GM23338 (cell line): ENCODE measurements around the gene FAM168A. TPM values are rescaled to one million over a fixed set of nuclear protein-coding genes. Genes with fewer than 3 reads are reported as not detected.

Source experiments
- ATAC-seq: fragments of 200-7000 bp; cut with Tn5 transposase; 3 replicates; pipeline ENCODE4 v1.9.1; 2020
- DNase-seq: peaks from one replicate; pipeline ENCODE4 v3.0.0-alpha.2; 2015; ENCODE audit warnings: low spot score
- H2AFZ ChIP-seq: fragments of 200-600 bp; sonication (generic); 2 replicates; pipeline ENCODE4 v1.8.0; 2016; ENCODE audit warnings: antibody characterized with exemption, mild to moderate bottlenecking, moderate library complexity
- H3F3A ChIP-seq: fragments of 200-600 bp; sonication (generic); replicated peaks from 2 replicates; pipeline ENCODE4 v1.8.0; 2017; ENCODE audit warnings: antibody characterized with exemption, mixed run types, low read depth
- H3K27ac ChIP-seq: fragments of 200-600 bp; sonication (generic); 2 replicates; pipeline ENCODE4 v1.6.1; 2016; ENCODE audit warnings: low read depth
- H3K27me3 ChIP-seq: fragments of 200-600 bp; sonication (generic); 2 replicates; pipeline ENCODE4 v1.8.0; 2016; ENCODE audit warnings: mild to moderate bottlenecking, mixed run types, moderate library complexity; ENCODE audit not compliant: insufficient read depth
- H3K36me3 ChIP-seq: fragments of 200-600 bp; sonication (generic); 2 replicates; pipeline ENCODE4 v1.8.0; 2016; ENCODE audit warnings: mild to moderate bottlenecking; ENCODE audit not compliant: insufficient read depth
- H3K4me1 ChIP-seq: fragments of 200-600 bp; sonication (generic); 2 replicates; pipeline ENCODE4 v1.8.0; 2016; ENCODE audit warnings: mild to moderate bottlenecking, moderate library complexity; ENCODE audit not compliant: insufficient read depth
- H3K4me2 ChIP-seq: fragments of 200-600 bp; sonication (generic); 2 replicates; pipeline ENCODE4 v1.7.1; 2017; ENCODE audit warnings: mixed run types
- H3K4me3 ChIP-seq: fragments of 200-600 bp; sonication (generic); 2 replicates; pipeline ENCODE4 v1.6.1; 2016; ENCODE audit warnings: mixed run types
- H3K79me2 ChIP-seq: fragments of 200-600 bp; sonication (generic); replicated peaks from 2 replicates; pipeline ENCODE4 v1.8.0; 2017; ENCODE audit warnings: mild to moderate bottlenecking; ENCODE audit not compliant: insufficient read depth
- H3K9me2 ChIP-seq: fragments of 200-600 bp; sonication (generic); 2 replicates; pipeline ENCODE4 v1.8.0; 2017; ENCODE audit not compliant: insufficient read depth
- H4K20me1 ChIP-seq: fragments of 200-600 bp; sonication (generic); replicated peaks from 2 replicates; pipeline ENCODE4 v1.8.0; 2017; ENCODE audit warnings: mild to moderate bottlenecking; ENCODE audit not compliant: insufficient read depth
- H3K27ac Mint-ChIP-seq: 2 replicates; pipeline ENCODE4 v1.8.0; 2020; ENCODE audit warnings: inconsistent platforms, mild to moderate bottlenecking, moderate library complexity, mixed read lengths
- H3K27me3 Mint-ChIP-seq: 3 replicates; pipeline ENCODE4 v1.8.0; 2022; ENCODE audit warnings: low read depth, mild to moderate bottlenecking, moderate library complexity, mixed read lengths, inconsistent platforms; ENCODE audit not compliant: insufficient read depth, poor library complexity
- H3K36me3 Mint-ChIP-seq: 3 replicates; pipeline ENCODE4 v1.8.0; 2021; ENCODE audit warnings: low read depth, mild to moderate bottlenecking, inconsistent platforms, moderate library complexity, mixed read lengths
- H3K4me1 Mint-ChIP-seq: 3 replicates; pipeline ENCODE4 v1.8.0; 2020; ENCODE audit warnings: mild to moderate bottlenecking, inconsistent platforms, mixed read lengths
- H3K4me3 Mint-ChIP-seq: 3 replicates; pipeline ENCODE4 v1.8.0; 2021; ENCODE audit warnings: moderate library complexity, mild to moderate bottlenecking, inconsistent platforms, mixed read lengths
- H3K9me3 Mint-ChIP-seq: 3 replicates; pipeline ENCODE4 v1.8.0; 2020; ENCODE audit warnings: moderate library complexity, mild to moderate bottlenecking, inconsistent platforms, mixed read lengths
- EZH2 ChIP-seq: fragments of 200-600 bp; sonication (generic); IDR thresholded peaks from one replicate; pipeline ENCODE4 v1.8.0; 2017; ENCODE audit warnings: antibody characterized with exemption, mild to moderate bottlenecking, low read depth; ENCODE audit not compliant: unreplicated experiment
- EZH2phosphoT487 ChIP-seq: fragments of 200-600 bp; sonication (generic); IDR thresholded peaks from one replicate; pipeline ENCODE4 v1.8.1; 2018; ENCODE audit warnings: antibody characterized with exemption; ENCODE audit not compliant: unreplicated experiment
- JUNB ChIP-seq: IDR thresholded peaks from one replicate; pipeline ENCODE4 v1.6.1; 2016; ENCODE audit warnings: antibody characterized with exemption; ENCODE audit not compliant: unreplicated experiment
- STAT1 ChIP-seq: IDR thresholded peaks from one replicate; pipeline ENCODE4 v1.6.1; 2016; ENCODE audit warnings: antibody characterized with exemption; ENCODE audit not compliant: unreplicated experiment
- ZNF114 ChIP-seq: fragments of 250-450 bp; sonication (Bioruptor Pico); IDR thresholded peaks from 2 replicates; pipeline ENCODE4 v1.5.0; 2020; ENCODE audit warnings: mild to moderate bottlenecking, moderate library complexity
- ZNF331 ChIP-seq: fragments of 250-450 bp; sonication (Bioruptor Pico); IDR thresholded peaks from 2 replicates; pipeline ENCODE4 v1.5.0; 2020; ENCODE audit warnings: low read depth, mild to moderate bottlenecking, moderate library complexity
- polyA plus RNA-seq: library from polyadenylated mRNA; unstranded; fragments of >200 nt; fragmentation: Nextera tagmentation; extraction: Ambion mirVana; gene quantifications from 2 replicates; pipeline ENCODE4 v1.2.1, GENCODE V29; 2016
- total RNA-seq: library from RNA; depleted of rRNA; stranded (reverse); fragments of >200 nt; shearing (Covaris generic); gene quantifications from 2 replicates; pipeline ENCODE4 v1.2.3, GENCODE V29; 2014
- TF ChIP-seq, protein P1 (sequence below): IDR thresholded peaks from 2 replicates; pipeline ENCODE4 v1.6.1; 2016; ENCODE audit warnings: antibody characterized with exemption
- TF ChIP-seq, protein P2 (sequence below): fragments of 250-450 bp; sonication (Bioruptor Pico); IDR thresholded peaks from 2 replicates; pipeline ENCODE4 v1.5.0; 2020; ENCODE audit warnings: mild to moderate bottlenecking, moderate library complexity
- TF ChIP-seq, protein P3 (sequence below): IDR thresholded peaks from one replicate; pipeline ENCODE4 v1.6.1; 2018; ENCODE audit warnings: antibody characterized with exemption; ENCODE audit not compliant: unreplicated experiment

Gene FAM168A
- total and polyA plus RNA-seq, 2 experiments from 2014 or later: 8.0 to 20.3 TPM

DNA sequence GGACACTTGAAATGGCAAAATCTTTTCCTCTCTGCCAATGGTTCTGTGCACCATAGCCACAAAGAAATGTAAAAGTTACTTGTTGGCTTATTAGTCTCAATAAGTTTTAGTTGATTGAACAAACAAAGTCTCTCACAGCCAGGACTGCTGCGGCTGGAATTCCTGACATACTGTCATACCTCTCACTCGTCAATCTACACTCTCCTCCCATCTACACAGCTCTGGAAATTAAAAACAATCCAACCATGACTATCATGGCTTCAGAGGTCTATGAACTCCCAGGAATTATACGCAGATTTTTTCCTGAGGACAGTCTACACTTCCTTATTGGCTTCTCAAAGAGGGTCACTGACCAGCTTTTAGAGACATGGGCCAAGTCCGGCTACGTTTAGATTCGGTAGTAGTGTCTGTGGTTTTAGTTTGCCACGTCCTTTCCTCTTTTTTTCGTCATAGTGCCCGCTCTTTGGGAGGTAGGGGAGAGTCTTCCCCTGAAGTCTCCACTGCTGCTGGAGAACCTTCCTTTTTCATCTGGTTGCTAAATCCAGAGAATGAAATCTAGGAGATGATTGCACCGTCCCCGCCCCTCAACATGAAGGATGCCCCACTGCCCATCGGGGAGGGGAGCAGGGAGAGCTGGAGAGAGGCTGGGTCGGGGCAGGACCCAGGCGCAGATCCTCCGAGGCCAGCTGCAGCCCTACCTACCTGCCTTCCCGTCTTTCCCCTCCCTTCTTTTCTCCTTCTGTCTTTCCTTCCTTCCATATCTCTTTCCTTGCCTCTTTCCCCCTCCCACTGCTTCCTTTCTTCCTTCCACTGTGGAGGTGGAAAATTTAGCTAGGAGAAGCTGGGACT, 47.4 kb upstream of the FAM168A start:
- peaks cover 23% of the 10 kb centered on the region for H3K4me1 ChIP-seq
- TF ChIP-seq EZH2: peak; percentile 47
- TF ChIP-seq, protein P1, sequence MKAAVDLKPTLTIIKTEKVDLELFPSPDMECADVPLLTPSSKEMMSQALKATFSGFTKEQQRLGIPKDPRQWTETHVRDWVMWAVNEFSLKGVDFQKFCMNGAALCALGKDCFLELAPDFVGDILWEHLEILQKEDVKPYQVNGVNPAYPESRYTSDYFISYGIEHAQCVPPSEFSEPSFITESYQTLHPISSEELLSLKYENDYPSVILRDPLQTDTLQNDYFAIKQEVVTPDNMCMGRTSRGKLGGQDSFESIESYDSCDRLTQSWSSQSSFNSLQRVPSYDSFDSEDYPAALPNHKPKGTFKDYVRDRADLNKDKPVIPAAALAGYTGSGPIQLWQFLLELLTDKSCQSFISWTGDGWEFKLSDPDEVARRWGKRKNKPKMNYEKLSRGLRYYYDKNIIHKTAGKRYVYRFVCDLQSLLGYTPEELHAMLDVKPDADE: no peak
- TF ChIP-seq ZNF331 (CRISPR knock-in tag): no peak
- TF ChIP-seq STAT1: no peak
- H3K79me2 ChIP-seq: no peaks in the 10 kb centered on the region
- H3K27ac ChIP-seq: 0 out of 2 replicates have a peak overlapping the region, but pooled peaks have one; percentile 6
- H3F3A ChIP-seq: peaks cover 10% of the 10 kb centered on the region
- Mint-ChIP-seq H3K9me3 (no peaks in the 10 kb centered on the region), H3K4me1 (peaks cover 36% of the 10 kb centered on the region), H3K27me3 (peaks cover 24% of the 10 kb centered on the region), H3K27ac (no peak overlapping the region), H3K36me3 (no peaks in the 10 kb centered on the region), H3K4me3 (peak overlapping the region; percentile 81)
- DNase-seq: peak; percentile 62
- H3K4me2 ChIP-seq: peak overlapping the region; percentile 100
- H2AFZ ChIP-seq: peak overlapping the region; percentile 99
- H4K20me1 ChIP-seq: no peaks in the 10 kb centered on the region
- ATAC-seq: peak; percentile 42
- H3K36me3 ChIP-seq: no peaks in the 10 kb centered on the region
- no peaks in the 10 kb centered on the region for H3K9me2 ChIP-seq
- H3K4me3 ChIP-seq: peak overlapping the region; percentile 89
- H3K27me3 ChIP-seq: peaks cover 34% of the 10 kb centered on the region

DNA sequence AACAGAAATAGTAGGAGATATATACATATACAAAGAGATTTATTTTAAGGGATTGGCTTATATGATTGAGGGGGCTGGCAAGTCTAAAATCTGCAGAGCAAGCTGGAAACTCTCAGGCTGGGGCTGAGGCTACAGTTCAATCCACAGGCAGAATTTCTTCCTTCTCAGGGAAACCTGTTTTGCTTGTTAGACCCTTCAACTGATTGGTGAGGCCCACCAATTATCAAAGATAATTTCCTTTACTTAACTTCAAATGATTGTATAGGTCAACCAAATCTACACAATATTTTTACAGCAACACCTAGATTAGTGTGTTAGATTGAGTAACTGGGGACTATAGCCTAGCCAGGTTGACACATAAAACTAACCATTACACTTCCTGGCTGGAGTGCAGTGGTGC, 43.8 kb upstream of the FAM168A start:
- Mint-ChIP-seq H3K27ac (no peak overlapping the region), H3K27me3 (peaks cover 19% of the 10 kb centered on the region)
- TF ChIP-seq EZH2phosphoT487 (no peak), EZH2 (no peak), ZNF114 (no peak), JUNB (no peak), ZNF331 (CRISPR knock-in tag) (no peak), STAT1 (no peak)
- TF ChIP-seq, protein P2, sequence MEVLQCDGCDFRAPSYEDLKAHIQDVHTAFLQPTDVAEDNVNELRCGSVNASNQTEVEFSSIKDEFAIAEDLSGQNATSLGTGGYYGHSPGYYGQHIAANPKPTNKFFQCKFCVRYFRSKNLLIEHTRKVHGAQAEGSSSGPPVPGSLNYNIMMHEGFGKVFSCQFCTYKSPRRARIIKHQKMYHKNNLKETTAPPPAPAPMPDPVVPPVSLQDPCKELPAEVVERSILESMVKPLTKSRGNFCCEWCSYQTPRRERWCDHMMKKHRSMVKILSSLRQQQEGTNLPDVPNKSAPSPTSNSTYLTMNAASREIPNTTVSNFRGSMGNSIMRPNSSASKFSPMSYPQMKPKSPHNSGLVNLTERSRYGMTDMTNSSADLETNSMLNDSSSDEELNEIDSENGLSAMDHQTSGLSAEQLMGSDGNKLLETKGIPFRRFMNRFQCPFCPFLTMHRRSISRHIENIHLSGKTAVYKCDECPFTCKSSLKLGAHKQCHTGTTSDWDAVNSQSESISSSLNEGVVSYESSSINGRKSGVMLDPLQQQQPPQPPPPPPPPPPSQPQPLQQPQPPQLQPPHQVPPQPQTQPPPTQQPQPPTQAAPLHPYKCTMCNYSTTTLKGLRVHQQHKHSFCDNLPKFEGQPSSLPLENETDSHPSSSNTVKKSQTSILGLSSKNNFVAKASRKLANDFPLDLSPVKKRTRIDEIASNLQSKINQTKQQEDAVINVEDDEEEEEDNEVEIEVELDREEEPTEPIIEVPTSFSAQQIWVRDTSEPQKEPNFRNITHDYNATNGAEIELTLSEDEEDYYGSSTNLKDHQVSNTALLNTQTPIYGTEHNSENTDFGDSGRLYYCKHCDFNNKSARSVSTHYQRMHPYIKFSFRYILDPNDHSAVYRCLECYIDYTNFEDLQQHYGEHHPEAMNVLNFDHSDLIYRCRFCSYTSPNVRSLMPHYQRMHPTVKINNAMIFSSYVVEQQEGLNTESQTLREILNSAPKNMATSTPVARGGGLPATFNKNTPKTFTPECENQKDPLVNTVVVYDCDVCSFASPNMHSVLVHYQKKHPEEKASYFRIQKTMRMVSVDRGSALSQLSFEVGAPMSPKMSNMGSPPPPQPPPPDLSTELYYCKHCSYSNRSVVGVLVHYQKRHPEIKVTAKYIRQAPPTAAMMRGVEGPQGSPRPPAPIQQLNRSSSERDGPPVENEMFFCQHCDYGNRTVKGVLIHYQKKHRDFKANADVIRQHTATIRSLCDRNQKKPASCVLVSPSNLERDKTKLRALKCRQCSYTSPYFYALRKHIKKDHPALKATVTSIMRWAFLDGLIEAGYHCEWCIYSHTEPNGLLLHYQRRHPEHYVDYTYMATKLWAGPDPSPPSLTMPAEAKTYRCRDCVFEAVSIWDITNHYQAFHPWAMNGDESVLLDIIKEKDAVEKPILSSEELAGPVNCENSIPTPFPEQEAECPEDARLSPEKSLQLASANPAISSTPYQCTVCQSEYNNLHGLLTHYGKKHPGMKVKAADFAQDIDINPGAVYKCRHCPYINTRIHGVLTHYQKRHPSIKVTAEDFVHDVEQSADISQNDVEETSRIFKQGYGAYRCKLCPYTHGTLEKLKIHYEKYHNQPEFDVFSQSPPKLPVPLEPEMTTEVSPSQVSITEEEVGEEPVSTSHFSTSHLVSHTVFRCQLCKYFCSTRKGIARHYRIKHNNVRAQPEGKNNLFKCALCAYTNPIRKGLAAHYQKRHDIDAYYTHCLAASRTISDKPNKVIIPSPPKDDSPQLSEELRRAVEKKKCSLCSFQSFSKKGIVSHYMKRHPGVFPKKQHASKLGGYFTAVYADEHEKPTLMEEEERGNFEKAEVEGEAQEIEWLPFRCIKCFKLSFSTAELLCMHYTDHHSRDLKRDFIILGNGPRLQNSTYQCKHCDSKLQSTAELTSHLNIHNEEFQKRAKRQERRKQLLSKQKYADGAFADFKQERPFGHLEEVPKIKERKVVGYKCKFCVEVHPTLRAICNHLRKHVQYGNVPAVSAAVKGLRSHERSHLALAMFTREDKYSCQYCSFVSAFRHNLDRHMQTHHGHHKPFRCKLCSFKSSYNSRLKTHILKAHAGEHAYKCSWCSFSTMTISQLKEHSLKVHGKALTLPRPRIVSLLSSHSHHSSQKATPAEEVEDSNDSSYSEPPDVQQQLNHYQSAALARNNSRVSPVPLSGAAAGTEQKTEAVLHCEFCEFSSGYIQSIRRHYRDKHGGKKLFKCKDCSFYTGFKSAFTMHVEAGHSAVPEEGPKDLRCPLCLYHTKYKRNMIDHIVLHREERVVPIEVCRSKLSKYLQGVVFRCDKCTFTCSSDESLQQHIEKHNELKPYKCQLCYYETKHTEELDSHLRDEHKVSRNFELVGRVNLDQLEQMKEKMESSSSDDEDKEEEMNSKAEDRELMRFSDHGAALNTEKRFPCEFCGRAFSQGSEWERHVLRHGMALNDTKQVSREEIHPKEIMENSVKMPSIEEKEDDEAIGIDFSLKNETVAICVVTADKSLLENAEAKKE (CRISPR knock-in tag): no peak
- TF ChIP-seq, protein P3, sequence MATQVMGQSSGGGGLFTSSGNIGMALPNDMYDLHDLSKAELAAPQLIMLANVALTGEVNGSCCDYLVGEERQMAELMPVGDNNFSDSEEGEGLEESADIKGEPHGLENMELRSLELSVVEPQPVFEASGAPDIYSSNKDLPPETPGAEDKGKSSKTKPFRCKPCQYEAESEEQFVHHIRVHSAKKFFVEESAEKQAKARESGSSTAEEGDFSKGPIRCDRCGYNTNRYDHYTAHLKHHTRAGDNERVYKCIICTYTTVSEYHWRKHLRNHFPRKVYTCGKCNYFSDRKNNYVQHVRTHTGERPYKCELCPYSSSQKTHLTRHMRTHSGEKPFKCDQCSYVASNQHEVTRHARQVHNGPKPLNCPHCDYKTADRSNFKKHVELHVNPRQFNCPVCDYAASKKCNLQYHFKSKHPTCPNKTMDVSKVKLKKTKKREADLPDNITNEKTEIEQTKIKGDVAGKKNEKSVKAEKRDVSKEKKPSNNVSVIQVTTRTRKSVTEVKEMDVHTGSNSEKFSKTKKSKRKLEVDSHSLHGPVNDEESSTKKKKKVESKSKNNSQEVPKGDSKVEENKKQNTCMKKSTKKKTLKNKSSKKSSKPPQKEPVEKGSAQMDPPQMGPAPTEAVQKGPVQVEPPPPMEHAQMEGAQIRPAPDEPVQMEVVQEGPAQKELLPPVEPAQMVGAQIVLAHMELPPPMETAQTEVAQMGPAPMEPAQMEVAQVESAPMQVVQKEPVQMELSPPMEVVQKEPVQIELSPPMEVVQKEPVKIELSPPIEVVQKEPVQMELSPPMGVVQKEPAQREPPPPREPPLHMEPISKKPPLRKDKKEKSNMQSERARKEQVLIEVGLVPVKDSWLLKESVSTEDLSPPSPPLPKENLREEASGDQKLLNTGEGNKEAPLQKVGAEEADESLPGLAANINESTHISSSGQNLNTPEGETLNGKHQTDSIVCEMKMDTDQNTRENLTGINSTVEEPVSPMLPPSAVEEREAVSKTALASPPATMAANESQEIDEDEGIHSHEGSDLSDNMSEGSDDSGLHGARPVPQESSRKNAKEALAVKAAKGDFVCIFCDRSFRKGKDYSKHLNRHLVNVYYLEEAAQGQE: no peak

More for the DNA sequence above, 43.8 kb upstream of the FAM168A start:
- Histone ChIP-seq H3K79me2 (no peaks in the 10 kb centered on the region), H3K9me2 (peaks cover 2% of the 10 kb centered on the region; the same call in 1 of the 2 replicates), H2AFZ (no peak overlapping the region), H3K27me3 (peaks cover 29% of the 10 kb centered on the region), H4K20me1 (no peaks in the 10 kb centered on the region), H3K4me1 (peaks cover 7% of the 10 kb centered on the region), H3F3A (peaks cover 5% of the 10 kb centered on the region), H3K27ac (no peak overlapping the region), H3K4me3 (no peak overlapping the region), H3K4me2 (no peak overlapping the region), H3K36me3 (no peaks in the 10 kb centered on the region)
- no peak overlapping the region for H3K4me3 Mint-ChIP-seq
- no peaks in the 10 kb centered on the region for H3K36me3 Mint-ChIP-seq
- DNase-seq: no peak
- peaks cover 12% of the 10 kb centered on the region for H3K4me1 Mint-ChIP-seq
- no peaks in the 10 kb centered on the region for H3K9me3 Mint-ChIP-seq
- no peak for ATAC-seq
